SIG-M5 (cell line): ENCODE measurements around the gene PODXL.

ENCODE experiments used
- DNase-seq: peaks from one replicate; lab custom pipeline; 2025; lab: John Stamatoyannopoulos, UW

Gene PODXL

DNA sequence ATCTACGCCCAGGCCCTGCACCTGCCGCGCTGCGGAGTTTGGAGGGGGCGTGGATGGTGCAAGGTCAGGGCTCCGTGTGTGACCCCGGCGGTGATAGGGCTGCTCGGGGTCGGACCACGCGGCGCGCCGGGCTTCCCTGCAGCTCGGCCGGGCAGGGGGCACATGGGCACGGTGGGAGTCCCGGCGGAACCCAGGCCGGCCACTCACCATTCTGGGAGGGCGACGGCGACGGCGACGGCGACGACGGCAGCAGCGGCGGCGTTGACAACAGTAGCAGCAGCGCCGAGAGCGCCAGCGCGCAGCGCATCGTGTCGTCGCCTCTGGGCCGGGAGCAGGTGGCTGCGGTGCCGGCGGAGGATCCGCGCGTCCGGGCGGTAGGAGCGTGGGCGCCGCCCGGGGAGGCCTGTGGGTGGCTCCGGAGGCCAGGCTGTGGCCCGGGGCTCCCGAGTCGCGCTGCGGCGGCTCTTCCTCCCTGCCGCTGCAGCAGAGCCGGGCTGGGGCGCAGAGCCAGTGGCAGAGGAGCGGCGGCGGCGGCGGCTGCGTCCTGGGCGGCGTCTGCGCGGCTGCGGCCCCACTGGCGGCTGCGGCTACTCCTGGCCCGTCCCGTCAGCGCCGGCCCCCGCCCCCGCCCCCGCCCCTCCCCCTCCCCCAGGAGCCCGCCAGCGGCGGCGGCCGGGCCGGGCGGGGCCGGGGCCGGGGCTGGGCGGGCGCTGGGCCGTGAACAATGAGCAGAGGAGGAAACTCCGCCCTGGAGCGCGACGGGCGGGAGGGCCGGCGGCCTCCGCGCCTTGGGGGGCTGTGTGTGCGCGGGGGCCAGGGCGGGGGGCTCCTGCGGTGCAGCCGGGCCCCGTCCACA is at the start of gene PODXL:
PODXL (minus strand) TSS at position 576 of the 856 bp plus-strand sequence; CDS start at position 307, 269 bp downstream.
- no peak for DNase-seq

DNA sequence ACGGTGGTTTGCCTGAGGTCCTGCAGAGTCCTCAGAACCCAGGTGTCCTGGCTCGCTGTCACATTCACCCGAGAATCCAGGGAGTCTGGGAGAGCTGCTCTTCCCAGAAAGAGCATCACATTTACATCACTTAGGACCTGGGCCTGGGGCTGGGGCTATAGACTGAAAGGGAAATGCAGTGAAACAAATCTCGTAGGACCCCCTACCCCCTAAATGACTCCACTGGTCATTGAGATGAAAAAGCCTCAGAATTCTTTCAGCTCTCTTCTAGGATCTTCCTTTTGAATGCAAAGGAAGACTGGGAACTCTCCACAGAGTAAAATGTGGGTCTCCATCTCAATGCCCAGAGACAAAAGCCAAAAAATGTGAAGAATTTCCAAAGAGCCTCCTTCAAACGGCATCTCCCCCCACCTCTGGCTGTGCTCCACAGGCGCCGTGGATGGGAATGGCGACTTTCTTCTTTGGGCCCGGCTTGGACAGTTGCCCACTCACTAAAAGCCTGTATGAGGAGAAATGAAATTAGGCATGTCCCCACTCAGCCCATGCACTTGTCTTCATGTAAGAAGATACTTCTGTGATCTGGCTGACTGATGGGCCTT is 49.0 kb upstream of the PODXL start:
- DNase-seq, result no peak

DNA sequence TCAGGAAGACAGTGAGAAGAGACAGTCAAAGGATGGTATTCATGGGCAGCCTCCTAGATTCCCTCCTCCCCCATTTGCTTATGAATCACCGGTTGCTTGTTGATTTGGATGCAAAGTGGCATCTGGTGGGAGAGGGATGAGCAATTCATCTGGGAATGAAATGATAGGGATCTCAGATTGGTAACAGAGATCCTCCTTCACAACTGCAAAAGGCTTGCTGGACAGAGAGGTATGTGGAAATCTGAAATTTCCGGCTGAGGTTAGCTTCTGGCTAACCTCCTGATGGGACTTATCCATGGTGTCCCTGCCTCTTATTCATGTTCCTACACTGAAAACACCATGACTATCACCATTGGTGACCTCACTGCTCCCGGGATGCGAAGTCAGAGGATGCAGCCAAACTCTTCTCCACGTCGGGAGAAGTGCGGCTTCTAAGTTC is 48.4 kb upstream of the PODXL start:
- no peak for DNase-seq

DNA sequence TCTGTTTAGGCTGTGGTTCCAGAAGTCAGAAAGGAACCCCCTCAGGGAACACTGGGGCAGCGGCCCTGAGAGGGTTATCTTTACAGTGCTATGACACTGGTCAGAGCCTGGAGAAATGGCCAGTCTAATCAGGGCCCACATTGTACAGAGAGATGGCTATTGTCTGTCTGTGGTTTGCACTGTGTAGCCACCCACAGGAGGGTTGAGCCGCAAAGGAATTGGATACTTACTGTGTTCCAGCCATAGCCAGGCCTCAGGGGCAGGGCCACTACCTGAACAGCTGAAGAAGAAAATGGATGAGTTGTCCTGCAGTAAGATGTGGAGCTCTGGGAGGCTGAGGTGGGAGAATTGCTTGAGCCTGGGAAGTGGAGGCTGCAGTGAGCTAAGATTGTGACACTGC is 47.5 kb upstream of the PODXL start:
- no peak for DNase-seq

DNA sequence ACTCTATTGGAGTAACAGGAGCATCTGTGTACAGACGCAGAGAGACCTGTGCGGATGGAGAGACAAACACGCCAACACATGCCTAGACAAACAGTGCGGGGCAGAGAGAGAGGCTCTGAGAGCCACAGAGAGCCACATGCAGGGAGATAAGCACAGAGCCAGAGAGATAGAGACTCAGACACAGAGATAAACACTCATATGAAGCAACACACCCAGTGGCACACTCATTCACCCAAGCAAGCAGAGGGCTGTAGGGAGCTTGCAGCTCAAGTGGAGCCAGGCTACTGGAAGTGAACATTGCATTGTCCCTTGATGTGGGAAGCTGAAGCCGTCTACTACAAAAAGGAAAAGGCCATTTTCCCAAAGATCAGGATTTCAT is 46.6 kb upstream of the PODXL start:
- no peak for DNase-seq

DNA sequence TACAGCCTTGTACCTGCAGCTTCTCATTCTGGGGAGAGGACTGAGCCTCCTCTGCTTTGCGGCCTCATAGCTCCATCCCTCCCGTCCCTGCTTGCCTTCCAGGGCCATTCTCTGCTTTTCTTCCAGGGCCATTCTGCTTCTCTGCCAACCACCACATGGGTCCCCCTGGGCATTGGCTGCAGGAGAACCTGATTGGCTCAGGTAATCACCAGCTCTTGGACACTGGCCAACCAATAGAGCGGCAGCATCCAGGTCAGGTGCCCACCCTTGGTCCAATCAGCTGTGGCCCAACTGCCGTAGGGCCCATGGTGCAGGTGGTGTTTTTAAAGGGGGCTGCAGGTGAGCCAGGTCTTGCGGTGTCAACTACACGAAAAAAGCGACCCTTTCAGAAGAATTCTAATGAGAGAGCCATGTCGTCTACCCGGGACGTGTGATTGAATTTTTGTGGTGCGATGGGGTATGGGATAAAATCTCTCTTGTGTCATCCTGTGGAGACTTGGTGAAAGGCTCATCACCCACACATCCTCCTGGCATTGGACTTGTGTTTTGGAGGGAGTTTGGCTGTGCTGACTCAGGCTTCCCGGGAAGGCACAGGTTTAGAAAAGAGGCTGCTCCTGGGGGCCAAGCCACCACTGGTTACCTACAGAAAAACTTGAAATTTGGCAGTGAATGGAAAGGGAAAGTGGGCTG is 46.0 kb upstream of the PODXL start:
- DNase-seq, result no peak

DNA sequence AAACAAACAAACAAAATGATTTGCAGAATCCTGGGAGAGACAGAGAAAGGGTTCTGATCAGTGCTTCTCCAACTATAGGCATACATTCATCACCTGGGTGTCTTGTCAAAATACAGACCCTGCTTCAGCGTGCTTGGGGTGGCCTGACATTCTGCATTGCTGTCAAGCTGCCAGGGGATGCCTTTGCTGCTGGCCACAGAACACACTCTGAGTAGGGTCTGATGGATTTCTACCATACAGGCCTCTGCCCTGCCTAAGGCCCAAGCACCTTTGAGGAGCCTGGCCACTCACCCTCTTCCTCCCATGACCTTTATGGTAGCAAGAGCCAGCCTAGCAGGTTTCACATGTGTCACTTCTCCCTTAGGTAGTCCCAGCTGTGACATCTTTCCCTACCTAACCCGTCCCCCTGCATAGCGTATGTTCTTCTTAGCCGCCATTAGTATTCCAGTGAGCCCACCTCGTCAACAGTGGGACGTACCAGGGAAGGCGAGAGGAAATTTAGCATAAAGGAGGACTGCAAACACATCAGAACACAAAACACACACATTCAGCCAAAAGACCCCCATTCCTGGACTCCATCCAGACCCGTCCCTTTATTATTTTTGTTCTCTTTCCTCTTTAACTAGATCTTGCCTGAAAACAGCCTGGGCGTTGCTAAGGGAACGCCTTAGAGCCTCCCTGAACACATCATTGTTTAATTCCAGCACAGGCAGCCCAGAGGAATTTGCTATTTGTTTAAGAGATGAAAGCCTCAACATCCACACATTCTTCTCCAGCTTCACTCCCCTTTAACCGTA is 43.9 kb upstream of the PODXL start:
- no peak for DNase-seq

DNA sequence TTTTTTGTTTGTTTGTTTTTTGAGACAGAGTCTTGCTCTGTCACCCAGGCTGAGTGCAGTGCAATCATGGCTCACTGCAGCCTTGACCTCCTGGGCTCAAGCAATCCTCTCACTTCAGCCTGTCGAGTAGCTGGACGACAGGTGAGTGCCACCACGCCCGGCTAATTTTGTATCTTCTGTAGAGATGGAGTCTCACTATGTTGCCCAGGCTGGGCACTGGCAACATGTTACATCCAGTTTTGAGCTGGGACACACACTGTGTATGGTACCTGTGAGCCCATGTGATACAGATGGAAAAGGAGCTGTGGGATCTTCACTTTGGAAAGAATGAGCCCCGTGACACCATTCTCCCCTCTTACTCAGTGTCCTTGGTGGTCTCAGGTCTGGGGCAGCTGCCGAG is 40.4 kb upstream of the PODXL start:
- no peak for DNase-seq

DNA sequence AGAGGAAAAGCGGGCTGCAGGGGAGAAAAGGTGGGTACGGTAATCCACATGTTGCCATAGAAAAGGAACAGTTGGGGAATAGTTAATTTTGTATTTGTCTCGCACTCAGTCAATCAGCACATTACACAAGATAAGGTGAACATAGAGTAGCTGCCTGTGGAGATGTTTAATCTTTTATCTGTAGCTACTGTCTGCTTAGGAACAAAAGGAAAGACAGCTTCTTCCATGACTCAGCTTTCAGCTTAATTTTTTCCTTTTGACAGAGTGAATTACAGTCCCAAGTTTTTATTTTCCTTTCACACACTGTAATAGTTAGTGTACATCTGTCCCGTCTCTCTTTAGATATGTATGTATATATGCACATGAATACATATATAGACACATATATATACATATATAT is 39.3 kb upstream of the PODXL start:
- DNase-seq, result no peak

DNA sequence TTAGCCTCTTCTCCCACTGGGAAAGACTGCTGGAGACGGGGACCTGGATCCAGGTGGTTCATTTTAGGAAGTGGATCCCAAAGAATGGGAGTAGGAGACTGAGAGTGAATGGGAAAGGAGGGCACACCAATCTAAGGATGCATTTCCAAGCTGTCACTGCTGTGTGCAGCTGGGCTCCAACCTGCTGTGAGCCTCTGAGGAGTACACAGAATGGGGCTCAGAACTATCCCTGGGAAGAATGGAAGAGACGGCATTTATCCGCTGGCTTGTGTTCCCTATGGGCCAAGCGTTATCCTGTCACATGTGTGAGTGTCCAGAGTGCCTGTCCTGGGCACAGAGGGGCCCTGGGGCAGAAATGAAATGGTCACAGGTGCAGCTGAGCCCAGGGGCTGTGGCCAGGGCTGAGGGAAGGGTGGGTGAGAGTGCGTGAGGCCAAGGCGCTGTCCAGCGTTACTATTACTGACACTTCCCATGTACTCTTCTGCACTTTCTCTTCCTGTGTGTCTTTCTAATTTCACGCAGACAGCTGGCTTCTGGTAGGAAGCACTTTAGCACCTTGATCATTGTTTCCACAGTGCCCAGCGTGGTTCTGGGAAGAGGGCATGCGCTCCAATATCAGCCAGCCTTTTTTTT is 35.4 kb upstream of the PODXL start:
- no peak for DNase-seq

DNA sequence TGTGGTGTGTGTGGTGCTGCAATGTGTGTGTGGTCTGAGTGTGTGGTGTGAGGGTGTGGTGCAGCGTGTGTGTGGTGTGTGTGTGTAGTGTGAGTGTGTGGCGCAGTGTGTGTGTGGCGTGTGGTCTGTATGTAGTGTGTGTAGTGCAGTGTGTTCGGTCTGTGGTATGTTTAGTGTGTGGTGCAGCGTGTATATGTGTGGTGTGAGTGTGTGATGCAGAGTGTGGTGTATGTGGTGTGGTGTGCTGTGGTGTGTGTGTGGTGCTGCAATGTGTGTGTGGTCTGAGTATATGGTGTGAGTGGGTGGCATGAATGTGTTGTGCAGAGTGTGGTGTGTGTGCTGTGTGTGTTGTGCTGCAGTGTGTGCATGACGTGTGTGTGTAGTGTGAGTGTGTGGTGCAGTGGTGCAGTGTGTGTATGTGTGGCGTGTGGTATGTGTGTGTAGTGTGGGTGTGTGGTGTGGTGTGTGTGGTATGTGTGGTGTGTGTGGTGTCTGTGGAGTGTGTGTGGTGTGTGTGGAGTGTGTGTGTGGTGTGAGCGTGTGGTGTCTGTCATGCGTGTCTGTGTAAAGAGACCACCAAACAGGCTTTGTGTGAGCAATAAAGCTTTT is 31.0 kb upstream of the PODXL start:
- DNase-seq, result no peak

DNA sequence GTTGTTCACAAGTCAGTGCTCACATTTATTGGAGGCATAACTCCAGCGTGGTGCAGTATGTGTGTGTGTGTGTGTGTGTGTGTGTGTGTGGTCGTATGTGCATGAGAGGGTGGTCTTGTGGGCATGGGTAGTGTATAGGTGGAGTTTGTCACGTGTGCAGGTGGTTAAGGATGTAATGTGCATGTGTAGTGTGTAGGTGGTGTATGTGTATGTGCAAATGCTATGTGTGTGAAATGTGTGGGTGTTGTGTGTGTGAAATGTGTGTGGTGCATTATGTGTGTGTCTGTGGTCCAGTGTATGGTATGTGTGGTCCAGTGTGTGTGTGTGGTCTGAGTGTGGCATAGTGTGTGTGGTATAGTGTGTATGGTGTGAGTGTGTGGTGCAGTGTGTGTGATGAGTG is 30.3 kb upstream of the PODXL start:
- no peak for DNase-seq

DNA sequence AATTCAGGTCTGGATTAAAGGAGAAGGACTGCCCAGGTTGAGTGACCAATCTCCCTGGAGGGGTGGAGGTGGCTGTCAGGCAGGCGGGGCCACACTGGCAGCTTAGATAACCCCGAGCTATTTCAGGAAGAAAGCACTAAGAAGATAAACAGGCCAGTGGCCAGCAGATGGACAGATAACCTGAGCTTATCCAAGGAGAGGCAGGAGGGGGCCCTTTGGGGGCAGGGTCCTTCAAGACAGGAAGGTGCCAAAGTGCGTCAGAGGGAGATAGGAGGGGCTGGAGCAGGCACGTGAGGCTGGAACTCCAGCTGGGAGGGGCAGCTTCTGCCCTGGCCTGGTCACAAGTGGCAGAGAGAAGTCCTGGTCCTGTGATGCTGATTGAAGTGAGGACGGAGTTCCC is 29.8 kb upstream of the PODXL start:
- no peak for DNase-seq

DNA sequence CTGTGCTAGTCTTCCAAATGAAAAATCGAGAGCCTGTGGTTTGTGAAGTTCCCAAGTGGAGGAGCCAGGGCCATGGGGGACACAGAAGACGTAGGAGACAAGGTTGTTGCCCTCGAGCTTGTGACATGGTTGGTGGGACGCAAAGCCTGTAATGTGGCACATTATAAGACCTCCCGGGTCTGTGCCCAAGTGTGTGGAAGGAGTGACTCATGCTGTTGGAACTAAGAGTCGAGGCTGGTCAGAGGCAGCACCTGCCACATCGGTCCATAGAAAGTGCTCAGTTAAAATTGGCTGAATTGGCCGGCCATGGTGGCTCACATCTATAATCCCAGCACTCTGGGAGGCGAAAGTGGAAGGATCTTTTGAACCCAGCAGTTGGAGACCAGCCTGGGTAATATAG is 27.0 kb upstream of the PODXL start:
- DNase-seq, result no peak

DNA sequence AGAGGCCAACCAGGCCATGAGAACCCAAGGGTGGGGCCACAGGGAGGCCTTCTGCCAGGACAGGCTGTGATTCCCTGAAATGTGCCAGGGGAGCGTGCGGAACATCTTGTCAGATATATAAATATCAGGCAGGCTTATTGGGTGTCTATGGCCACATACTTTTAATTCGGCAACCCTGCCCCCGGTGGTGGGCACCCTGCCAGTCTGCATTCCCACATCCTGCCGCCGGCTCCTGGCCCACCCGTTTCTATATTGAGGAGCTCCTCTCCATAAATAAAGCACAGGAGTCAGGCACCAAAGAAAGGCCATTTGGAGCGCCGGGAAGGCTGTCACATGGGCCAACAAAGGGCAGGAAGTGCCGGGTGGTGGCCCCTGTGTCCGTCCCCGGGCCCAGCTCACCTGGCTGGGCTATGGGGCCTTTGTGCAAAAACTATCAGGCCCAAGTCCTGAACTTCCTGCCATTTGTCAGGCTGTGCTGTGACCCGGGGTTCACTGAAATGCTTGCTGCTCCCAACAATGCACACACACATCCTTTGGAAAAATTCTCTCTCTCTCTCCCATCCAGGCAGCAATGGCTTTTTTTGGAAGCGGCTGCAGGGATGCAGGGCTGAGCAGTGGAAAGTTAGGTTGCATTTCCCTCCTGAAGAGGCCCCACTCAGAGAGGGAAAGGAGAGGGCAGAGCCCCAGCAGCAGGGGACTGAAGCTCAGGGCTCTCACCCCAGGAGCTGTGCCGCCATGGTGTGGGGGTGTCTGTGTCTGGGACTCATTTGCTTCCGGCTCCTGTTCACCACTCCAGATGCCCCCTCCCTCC is 25.0 kb upstream of the PODXL start:
- no peak for DNase-seq

DNA sequence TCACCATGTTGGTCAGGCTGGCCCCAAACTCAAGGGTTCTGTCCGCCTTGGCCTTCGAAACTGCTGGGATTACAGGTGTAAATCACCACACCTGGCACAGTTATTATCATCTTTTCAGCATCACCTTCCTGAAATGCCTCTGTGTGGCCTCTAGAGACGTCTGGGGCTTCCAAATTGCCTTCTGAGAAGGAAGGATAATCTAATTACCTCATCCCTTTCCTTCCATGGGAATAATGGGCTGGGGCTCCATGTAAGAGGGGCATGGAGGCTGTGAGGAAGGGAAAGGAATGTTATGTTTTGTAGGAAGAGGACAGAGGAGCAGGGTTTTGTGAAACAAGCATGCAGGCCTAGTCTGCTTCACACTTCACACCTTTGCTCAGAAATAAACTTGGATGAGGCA is 22.2 kb upstream of the PODXL start:
- no peak for DNase-seq

DNA sequence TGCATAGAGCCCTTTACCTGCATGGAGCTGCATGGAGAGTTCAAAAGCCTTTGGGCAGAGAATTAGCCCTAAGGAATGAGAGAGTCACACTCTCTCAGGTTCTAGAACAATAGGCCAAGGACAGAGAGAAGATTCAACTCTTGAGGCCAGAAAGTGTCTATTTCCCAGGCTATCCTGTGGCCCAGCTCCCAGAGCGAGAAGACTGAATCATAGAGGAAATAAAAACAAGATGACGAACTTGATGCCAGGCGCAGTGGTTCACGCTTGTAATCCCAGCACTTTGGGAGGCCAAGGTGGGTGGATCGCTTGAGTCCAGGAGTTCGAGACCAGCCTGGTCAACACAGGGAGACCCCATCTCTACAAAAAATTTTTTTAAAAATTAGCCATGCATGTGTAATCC is 18.3 kb upstream of the PODXL start:
- DNase-seq, result no peak

DNA sequence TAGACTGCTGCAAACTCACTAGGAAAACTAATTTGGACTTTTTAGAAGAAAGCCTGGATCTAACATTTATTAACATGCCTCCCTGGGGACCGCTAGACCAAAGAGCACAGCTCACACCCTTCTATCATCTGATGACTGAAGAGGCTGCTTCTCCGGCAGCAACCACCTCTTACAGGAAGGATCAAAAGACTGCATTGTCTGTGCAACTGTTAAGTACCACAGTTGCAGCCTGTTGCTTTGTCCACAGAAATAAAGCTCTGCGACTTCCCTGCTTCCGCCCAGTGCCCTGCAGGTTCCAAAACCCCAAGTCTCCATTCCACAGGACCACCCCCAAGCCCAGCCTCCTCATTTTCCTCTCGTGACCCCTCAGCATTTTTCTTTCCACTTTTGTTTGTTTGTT is 14.0 kb upstream of the PODXL start:
- no peak for DNase-seq

DNA sequence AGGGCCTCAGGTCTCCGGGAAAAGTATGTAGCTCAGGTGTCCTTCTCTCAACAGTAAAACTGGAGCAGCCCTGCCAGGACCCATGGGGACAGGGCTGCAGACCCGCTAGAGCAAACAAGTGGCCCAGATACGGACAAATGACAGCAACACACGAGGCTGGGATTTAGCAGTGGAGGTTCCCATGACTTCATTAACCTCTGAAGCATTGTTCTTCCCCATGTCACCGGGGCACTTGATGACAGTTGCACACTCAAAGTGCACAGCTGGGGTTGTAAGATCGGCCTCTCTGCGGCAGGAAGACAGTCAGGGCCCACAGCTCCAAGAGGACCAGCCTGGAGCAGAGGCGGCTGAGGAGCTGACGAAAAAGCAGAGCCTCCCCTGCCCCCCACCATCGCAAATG is 12.5 kb upstream of the PODXL start:
- DNase-seq, result no peak

DNA sequence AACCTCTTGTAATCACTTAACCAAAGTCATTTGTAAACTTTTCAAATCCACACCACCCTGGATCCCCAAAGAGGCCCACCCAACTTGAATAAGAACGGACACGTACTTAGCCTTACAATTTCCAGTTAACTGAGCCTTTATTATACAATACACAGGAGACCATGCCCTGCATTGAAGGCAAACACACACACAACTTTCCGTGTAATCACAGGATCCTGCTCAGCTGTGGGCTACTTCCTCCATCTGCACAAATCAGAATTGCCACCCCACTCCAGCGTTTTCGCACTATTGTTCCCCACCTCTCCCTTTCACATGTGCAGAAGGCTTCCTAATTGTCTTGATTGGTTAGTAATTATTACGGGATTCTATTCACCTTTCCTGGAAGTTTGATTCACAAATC is 12.1 kb upstream of the PODXL start:
- no peak for DNase-seq

DNA sequence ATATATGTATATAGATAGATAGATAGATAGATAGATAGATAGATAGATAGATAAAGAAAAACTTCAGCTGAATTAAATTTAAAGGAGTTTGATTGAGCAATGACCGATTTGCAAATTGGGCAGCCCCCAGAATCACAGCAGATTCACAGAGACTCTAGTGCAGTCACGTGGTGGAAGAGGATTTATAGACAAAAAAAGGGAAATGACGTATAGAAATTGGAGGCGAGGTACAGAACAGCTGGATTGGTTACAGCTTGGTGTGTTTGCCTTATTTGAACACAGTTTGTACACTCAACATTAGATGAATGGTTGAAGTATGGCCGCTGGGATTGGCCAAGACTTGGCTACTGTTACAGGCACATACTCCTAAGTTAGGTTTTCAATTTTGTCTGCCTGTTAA is 8.2 kb upstream of the PODXL start:
- no peak for DNase-seq
